Right lobe of liver (tissue), 6 donors: ENCODE measurements around the gene SDK1. TPM values are rescaled to one million over a fixed set of nuclear protein-coding genes. Genes with fewer than 3 reads are reported as not detected.
A peak's percentile ranks its signal among the peaks of the same experiment; 100 is the strongest.

Experiments
- ATAC-seq, 4 donors: fragments of 200-7000 bp; cut with Tn5 transposase; one replicate each; pipeline ENCODE4 v1.9.1; 2020; ENCODE audit warnings: mild to moderate bottlenecking in 4 of 4, moderate library complexity in 4 of 4
- DNase-seq, 3 donors: peaks; one replicate each; pipeline ENCODE4 v3.0.0-alpha.2; 2020
- H3K27ac ChIP-seq, 3 donors: fragments of 200-600 bp; one replicate each; pipeline ENCODE4 v1.8.0; 2022
- H3K27me3 ChIP-seq, 2 donors: fragments of 200-600 bp; one replicate each; pipeline ENCODE4 v1.8.0; 2022
- H3K36me3 ChIP-seq, 4 donors: fragments of 200-600 bp; sonication (generic) in 1 of 4; one replicate each; pipeline versions ENCODE4 v1.5.1 to v1.8.0; 2017 to 2022; ENCODE audit warnings: control low read depth in 1 of 4
- H3K4me1 ChIP-seq, 4 donors: fragments of 200-600 bp; sonication (generic) in 1 of 4; one replicate each; pipeline versions ENCODE4 v1.5.1 to v1.8.0; 2017 to 2022; ENCODE audit warnings: control low read depth in 1 of 4
- H3K4me3 ChIP-seq, 3 donors: fragments of 200-600 bp; one replicate each; pipeline ENCODE4 v1.8.0; 2022
- H3K9me3 ChIP-seq, 4 donors: fragments of 200-600 bp; sonication (generic) in 1 of 4; one replicate each; pipeline versions ENCODE4 v1.5.1 to v1.8.0; 2017 to 2022; ENCODE audit warnings: control low read depth in 1 of 4
- POLR2A ChIP-seq: fragments of 450-650 bp; IDR thresholded peaks from one replicate; pipeline ENCODE4 v1.6.1; 2017; ENCODE audit warnings: antibody characterized with exemption, mild to moderate bottlenecking
- WGBS: methylation state at CpG from one replicate; pipeline ENCODE4 v1.1.6; 2018; ENCODE audit warnings: low coverage, low lambda C conversion rate; ENCODE audit not compliant: insufficient coverage; ENCODE audit errors: missing lambda C conversion rate; 5-methylcytosine and 5-hydroxymethylcytosine counted together
- intact Hi-C, 2 donors: fragments of 100-400 bp; cut with DNase I; formaldehyde crosslinking; loops; one replicate each; pipeline versions ENCODE4 v1.11.2 to v1.14.1; 2022
- total RNA-seq, 6 experiments: library from RNA; depleted of rRNA in 2 of 6; stranded (reverse); fragments of >200 nt in 2 of 6; fragmentation: NEBNext Ultra II Directional in 3 of 6; extraction: Animal tissue kit (Norgen Biotek cat#: 25700) in 3 of 6; gene quantifications; one replicate each; pipeline versions ENCODE4 v1.1.0 to v1.2.4, GENCODE V29; 2016 to 2023
- TF ChIP-seq, protein P1 (sequence below), 4 donors: fragments of 200-600 bp in 3 of 4; fragments of 450-650 bp in 1 of 4; IDR thresholded peaks; one replicate each; pipeline versions ENCODE4 v1.5.1 to v1.8.0; 2016 to 2022; ENCODE audit warnings: antibody characterized with exemption in 4 of 4, mild to moderate bottlenecking in 2 of 4
- donor health status: DM: no; HTN: yes; CAD: no.
- donor health status: DM: no; HTN: no; CAD: no.
- donor health status: DM: no; HTN: no; CAD: no.
- donor health status: DM: no; HTN: yes; CAD: no.
- donor health status: DM: no; HTN: yes; CAD: no.

SDK1 gene
- total RNA-seq, 6 experiments from 2014 or later, result 0.07 to 1.4 (median 0.65) TPM

DNA sequence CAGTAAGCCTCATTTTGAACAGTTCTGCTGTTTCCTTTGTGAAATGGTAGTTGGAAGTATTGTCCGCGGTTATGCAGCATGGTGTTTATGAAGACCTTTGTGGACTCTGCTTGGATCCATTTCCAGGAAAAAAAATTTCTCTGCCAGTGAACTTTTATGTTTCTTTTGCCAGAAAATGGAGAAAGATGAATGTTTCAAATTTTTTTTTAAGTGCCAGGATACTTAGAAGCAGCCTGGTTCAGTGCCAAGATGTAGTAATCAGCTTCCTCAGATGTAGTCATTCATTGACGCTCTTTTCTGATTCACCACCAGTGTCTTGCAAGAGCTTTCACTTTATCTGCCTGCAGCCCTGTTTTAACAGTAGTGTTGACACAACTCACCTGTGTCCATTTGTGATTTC is 258.2 kb downstream of the SDK1 start:
- H3K4me3 ChIP-seq, result no peak overlapping the region
- intact Hi-C loops, result no loop called here
- no peak overlapping the region for H3K27ac ChIP-seq
- ATAC-seq (peak in 2 of 4 donors; percentile 37 to 83), DNase-seq (no peak)
- 67% methylated on average over 3 of the region's 3 CpGs for WGBS
- no peaks in the 10 kb centered on the region for H3K36me3 ChIP-seq
- TF ChIP-seq, protein P1, sequence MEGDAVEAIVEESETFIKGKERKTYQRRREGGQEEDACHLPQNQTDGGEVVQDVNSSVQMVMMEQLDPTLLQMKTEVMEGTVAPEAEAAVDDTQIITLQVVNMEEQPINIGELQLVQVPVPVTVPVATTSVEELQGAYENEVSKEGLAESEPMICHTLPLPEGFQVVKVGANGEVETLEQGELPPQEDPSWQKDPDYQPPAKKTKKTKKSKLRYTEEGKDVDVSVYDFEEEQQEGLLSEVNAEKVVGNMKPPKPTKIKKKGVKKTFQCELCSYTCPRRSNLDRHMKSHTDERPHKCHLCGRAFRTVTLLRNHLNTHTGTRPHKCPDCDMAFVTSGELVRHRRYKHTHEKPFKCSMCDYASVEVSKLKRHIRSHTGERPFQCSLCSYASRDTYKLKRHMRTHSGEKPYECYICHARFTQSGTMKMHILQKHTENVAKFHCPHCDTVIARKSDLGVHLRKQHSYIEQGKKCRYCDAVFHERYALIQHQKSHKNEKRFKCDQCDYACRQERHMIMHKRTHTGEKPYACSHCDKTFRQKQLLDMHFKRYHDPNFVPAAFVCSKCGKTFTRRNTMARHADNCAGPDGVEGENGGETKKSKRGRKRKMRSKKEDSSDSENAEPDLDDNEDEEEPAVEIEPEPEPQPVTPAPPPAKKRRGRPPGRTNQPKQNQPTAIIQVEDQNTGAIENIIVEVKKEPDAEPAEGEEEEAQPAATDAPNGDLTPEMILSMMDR (IDR thresholded peaks at IDR 0.05), result no peak
- TF ChIP-seq POLR2A, result no peak
- no peaks in the 10 kb centered on the region for H3K4me1 ChIP-seq
- no peaks in the 10 kb centered on the region for H3K27me3 ChIP-seq
- no peaks in the 10 kb centered on the region for H3K9me3 ChIP-seq

- ATAC-seq, result no peak
- no peak overlapping the region for H3K27ac ChIP-seq
- WGBS, result 68% methylated on average over 6 of the region's 6 CpGs
These were observed 259.4 kb downstream of the SDK1 start for GRCh38 chr7:3560495-3560894.

GRCh38 chr7:3561932-3562331 is 260.9 kb downstream of the SDK1 start:
- peak in 1 of 4 donors; percentile 53 for ATAC-seq
- H3K27ac ChIP-seq, result no peak overlapping the region

More at GRCh38 chr7:3560495-3560894, 259.4 kb downstream of the SDK1 start:
- TF ChIP-seq, protein P1 (IDR thresholded peaks at IDR 0.05), result no peak
- no peaks in the 10 kb centered on the region for H3K27me3 ChIP-seq
- no peaks in the 10 kb centered on the region for H3K36me3 ChIP-seq
- H3K4me1 ChIP-seq, result no peaks in the 10 kb centered on the region
- no peak for DNase-seq
- no peaks in the 10 kb centered on the region for H3K9me3 ChIP-seq
- H3K4me3 ChIP-seq, result no peak overlapping the region
- intact Hi-C loops, result no loop called here

GRCh38 chr7:3564231-3564630 is 263.2 kb downstream of the SDK1 start:
- H3K27ac ChIP-seq, result no peak overlapping the region
- intact Hi-C loops, result no loop called here
- H3K9me3 ChIP-seq, result no peaks in the 10 kb centered on the region
- WGBS, result 72% methylated on average over 3 of the region's 3 CpGs
- H3K27me3 ChIP-seq, result no peaks in the 10 kb centered on the region
- DNase-seq, result no peak
- no peaks in the 10 kb centered on the region for H3K4me1 ChIP-seq
- TF ChIP-seq, protein P1 (IDR thresholded peaks at IDR 0.05), result no peak
- TF ChIP-seq POLR2A, result no peak
- ATAC-seq, result no peak
- no peak overlapping the region for H3K4me3 ChIP-seq
- H3K36me3 ChIP-seq, result no peaks in the 10 kb centered on the region

More at GRCh38 chr7:3561932-3562331, 260.9 kb downstream of the SDK1 start:
- no peaks in the 10 kb centered on the region for H3K27me3 ChIP-seq
- H3K4me1 ChIP-seq, result no peaks in the 10 kb centered on the region
- no peak for TF ChIP-seq POLR2A
- H3K9me3 ChIP-seq, result no peaks in the 10 kb centered on the region
- no peak overlapping the region for H3K4me3 ChIP-seq
- no peaks in the 10 kb centered on the region for H3K36me3 ChIP-seq
- WGBS, result 68% methylated on average over 5 of the region's 5 CpGs
- DNase-seq, result no peak
- intact Hi-C loops, result no loop called here

GRCh38 chr7:3568516-3568915 is 267.5 kb downstream of the SDK1 start:
- no peak overlapping the region for H3K27ac ChIP-seq
- H3K27me3 ChIP-seq, result no peaks in the 10 kb centered on the region
- TF ChIP-seq, protein P1 (IDR thresholded peaks at IDR 0.05), result no peak
- TF ChIP-seq POLR2A, result no peak
- H3K36me3 ChIP-seq, result no peaks in the 10 kb centered on the region
- no peaks in the 10 kb centered on the region for H3K4me1 ChIP-seq
- no peaks in the 10 kb centered on the region for H3K9me3 ChIP-seq
- 89% methylated on average over 1 of the region's 1 CpG for WGBS
- ATAC-seq (no peak), DNase-seq (no peak)
- intact Hi-C loops, result no loop called here
- no peak overlapping the region for H3K4me3 ChIP-seq
